ENCODE results near the gene SLC6A17.

The SLC6A17 gene

DNA sequence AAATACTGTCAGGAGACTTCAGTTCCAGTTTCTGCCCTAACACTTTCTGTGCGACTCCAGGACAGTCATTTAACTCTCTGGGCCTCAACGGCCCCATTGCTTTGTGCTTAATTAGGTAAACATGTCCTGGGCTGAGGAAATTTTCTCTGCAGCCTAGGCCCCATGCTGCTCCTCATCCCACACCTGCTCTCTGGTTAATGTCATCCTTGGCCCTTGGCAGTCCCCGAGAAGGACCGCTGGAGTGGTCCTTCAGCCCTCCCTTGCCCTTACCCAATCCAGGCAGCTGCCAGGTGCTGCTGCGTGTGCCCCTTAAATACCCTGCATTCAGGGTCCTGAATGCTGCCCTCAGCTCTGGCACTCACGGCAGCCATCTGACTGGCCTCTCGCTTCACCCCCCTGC, 19.3 kb upstream of the SLC6A17 start:
- Histone ChIP-seq H2AFZ (ENCODE audit: low read length) (no peak overlapping the region), H3K4me3 (ENCODE audit: low read length) (no peak overlapping the region), H3K4me2 (ENCODE audit: low read depth, low read length) (no peak overlapping the region), H3K36me3 (replicated peaks; ENCODE audit: insufficient read depth, low read length) (no peaks in the 10 kb centered on the region), H3K79me2 (ENCODE audit: low read length) (no peaks in the 10 kb centered on the region), H3F3A (ENCODE audit: insufficient read depth, low read length) (no peaks in the 10 kb centered on the region), H3K9me3 (replicated peaks; ENCODE audit: insufficient read depth, low read length) (no peaks in the 10 kb centered on the region), H3K27me3 (replicated peaks; ENCODE audit: insufficient read depth, low read length) (no peaks in the 10 kb centered on the region), H3K4me1 (ENCODE audit: low read length) (no peaks in the 10 kb centered on the region), H3K9ac (ENCODE audit: low read length) (no peak overlapping the region), H4K20me1 (ENCODE audit: insufficient read depth, low read length) (no peaks in the 10 kb centered on the region), H3K27ac (ENCODE audit: low read length) (no peak overlapping the region), H3K9me2 (replicated peaks; ENCODE audit: insufficient read depth, low read length) (no peaks in the 10 kb centered on the region)
- DNase-seq: no peak
- TF ChIP-seq CTCF (IDR thresholded peaks at IDR 0.05; ENCODE audit: low read length): no peak
- no peak for TF ChIP-seq EZH2phosphoT487 (IDR thresholded peaks at IDR 0.05; ENCODE audit: low read length)
- TF ChIP-seq EZH2 (optimal IDR thresholded peaks at IDR 0.05; ENCODE audit: low read depth, low read length): no peak

DNA sequence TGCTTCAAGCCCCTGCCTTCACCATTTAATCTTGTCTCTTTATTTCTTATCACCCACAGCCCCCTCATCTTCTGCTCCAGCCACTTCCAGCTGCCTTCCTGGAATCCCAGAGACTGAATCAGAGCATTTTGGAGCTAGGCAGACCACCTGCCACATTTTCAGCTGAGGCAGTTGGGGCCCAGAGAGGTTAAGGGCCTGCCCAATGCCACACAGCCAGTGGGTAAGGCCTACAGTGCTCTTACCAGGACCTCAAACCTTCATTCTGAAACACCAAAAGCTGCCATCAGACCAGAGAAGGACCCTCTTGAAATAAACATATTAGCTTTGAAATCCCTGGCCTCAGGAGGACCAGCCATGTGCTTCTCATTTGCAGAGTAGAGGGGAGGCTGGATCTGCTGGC, 17.6 kb upstream of the SLC6A17 start:
- Histone ChIP-seq H3K4me3 (ENCODE audit: low read length) (no peak overlapping the region), H3K36me3 (replicated peaks; ENCODE audit: insufficient read depth, low read length) (no peaks in the 10 kb centered on the region), H3K9me3 (replicated peaks; ENCODE audit: insufficient read depth, low read length) (no peaks in the 10 kb centered on the region), H3K27me3 (replicated peaks; ENCODE audit: insufficient read depth, low read length) (no peaks in the 10 kb centered on the region), H2AFZ (ENCODE audit: low read length) (no peak overlapping the region), H3K4me1 (ENCODE audit: low read length) (peaks cover 15% of the 10 kb centered on the region), H4K20me1 (ENCODE audit: insufficient read depth, low read length) (no peaks in the 10 kb centered on the region), H3K4me2 (ENCODE audit: low read depth, low read length) (no peak overlapping the region), H3K79me2 (ENCODE audit: low read length) (no peaks in the 10 kb centered on the region), H3F3A (ENCODE audit: insufficient read depth, low read length) (no peaks in the 10 kb centered on the region), H3K27ac (ENCODE audit: low read length) (no peak overlapping the region), H3K9me2 (replicated peaks; ENCODE audit: insufficient read depth, low read length) (no peaks in the 10 kb centered on the region), H3K9ac (ENCODE audit: low read length) (no peak overlapping the region)
- DNase-seq: no peak
- no peak for TF ChIP-seq CTCF (IDR thresholded peaks at IDR 0.05; ENCODE audit: low read length)
- no peak for TF ChIP-seq EZH2phosphoT487 (IDR thresholded peaks at IDR 0.05; ENCODE audit: low read length)
- TF ChIP-seq EZH2 (optimal IDR thresholded peaks at IDR 0.05; ENCODE audit: low read depth, low read length): no peak

GRCh38 chr1:110133436-110133835, 16.9 kb upstream of the SLC6A17 start:
- no peaks in the 10 kb centered on the region for H3F3A ChIP-seq (ENCODE audit: insufficient read depth, low read length)
- no peak overlapping the region for H3K4me2 ChIP-seq (ENCODE audit: low read depth, low read length)
- DNase-seq: no peak
- H3K79me2 ChIP-seq (ENCODE audit: low read length): no peaks in the 10 kb centered on the region
- TF ChIP-seq CTCF (IDR thresholded peaks at IDR 0.05; ENCODE audit: low read length) (no peak), EZH2 (optimal IDR thresholded peaks at IDR 0.05; ENCODE audit: low read depth, low read length) (no peak), EZH2phosphoT487 (IDR thresholded peaks at IDR 0.05; ENCODE audit: low read length) (no peak)
- no peak overlapping the region for H3K9ac ChIP-seq (ENCODE audit: low read length)
- no peaks in the 10 kb centered on the region for H3K27me3 ChIP-seq (replicated peaks; ENCODE audit: insufficient read depth, low read length)
- H3K9me2 ChIP-seq (replicated peaks; ENCODE audit: insufficient read depth, low read length): no peaks in the 10 kb centered on the region
- no peaks in the 10 kb centered on the region for H3K36me3 ChIP-seq (replicated peaks; ENCODE audit: insufficient read depth, low read length)
- H4K20me1 ChIP-seq (ENCODE audit: insufficient read depth, low read length): no peaks in the 10 kb centered on the region
- no peak overlapping the region for H2AFZ ChIP-seq (ENCODE audit: low read length)
- H3K4me1 ChIP-seq (ENCODE audit: low read length): peaks cover 15% of the 10 kb centered on the region
- no peaks in the 10 kb centered on the region for H3K9me3 ChIP-seq (replicated peaks; ENCODE audit: insufficient read depth, low read length)
- no peak overlapping the region for H3K4me3 ChIP-seq (ENCODE audit: low read length)
- H3K27ac ChIP-seq (ENCODE audit: low read length): no peak overlapping the region

Data from MM.1S (cell line).